Karpas-422 (cell line): ENCODE results near the gene LGR4. TPM values are rescaled to one million over a fixed set of nuclear protein-coding genes. Genes with fewer than 3 reads are reported as not detected.
A peak's percentile ranks its signal among the peaks of the same experiment; 100 is the strongest.

Experiments
- DNase-seq: peaks from one replicate; pipeline ENCODE4 v3.0.0-alpha.2; 2015
- H2AFZ ChIP-seq: fragments of 200-600 bp; sonication (generic); 2 replicates; pipeline ENCODE4 v1.6.1; 2014; ENCODE audit warnings: antibody characterized with exemption, low read length, mixed read lengths
- H3K27ac ChIP-seq: fragments of 200-600 bp; sonication (generic); 2 replicates; pipeline ENCODE4 v1.5.1; 2014; ENCODE audit warnings: mild to moderate bottlenecking, low read length, moderate library complexity
- H3K27me3 ChIP-seq: fragments of 200-600 bp; sonication (generic); 2 replicates; pipeline ENCODE4 v1.6.1; 2014; ENCODE audit warnings: low read length, mixed read lengths
- H3K36me3 ChIP-seq: fragments of 200-600 bp; sonication (generic); 2 replicates; pipeline ENCODE4 v1.6.1; 2014; ENCODE audit warnings: low read length, mixed read lengths; ENCODE audit not compliant: insufficient read depth
- H3K4me1 ChIP-seq: fragments of 200-600 bp; sonication (generic); 2 replicates; pipeline ENCODE4 v1.6.1; 2014; ENCODE audit warnings: mild to moderate bottlenecking, low read length, mixed read lengths
- H3K4me2 ChIP-seq: fragments of 200-600 bp; sonication (generic); 2 replicates; pipeline ENCODE4 v1.6.1; 2014; ENCODE audit warnings: low read length, low read depth, mild to moderate bottlenecking; ENCODE audit not compliant: poor library complexity, severe bottlenecking
- H3K4me3 ChIP-seq: fragments of 200-600 bp; sonication (generic); 2 replicates; pipeline ENCODE4 v1.5.1; 2014; ENCODE audit warnings: mild to moderate bottlenecking, antibody characterized with exemption, low read length, mixed read lengths
- H3K79me2 ChIP-seq: fragments of 200-600 bp; sonication (generic); 2 replicates; pipeline ENCODE4 v1.6.1; 2014; ENCODE audit warnings: mild to moderate bottlenecking, low read length, mixed read lengths
- H3K9ac ChIP-seq: fragments of 200-600 bp; sonication (generic); 2 replicates; pipeline ENCODE4 v1.6.0; 2014; ENCODE audit warnings: low read length
- H3K9me2 ChIP-seq: fragments of 200-600 bp; sonication (generic), shearing (Covaris generic); replicated peaks from 2 replicates; pipeline ENCODE4 v1.6.0; 2014; ENCODE audit warnings: mild to moderate bottlenecking, low read length, moderate library complexity; ENCODE audit not compliant: insufficient read depth
- H3K9me3 ChIP-seq: fragments of 300-700, 200-600 bp; sonication (generic); 2 replicates; pipeline ENCODE4 v1.6.1; 2014; ENCODE audit warnings: low read length, mixed read lengths
- H4K20me1 ChIP-seq: fragments of 200-600 bp; sonication (generic); 2 replicates; pipeline ENCODE4 v1.6.1; 2014; ENCODE audit warnings: mild to moderate bottlenecking, antibody characterized with exemption, low read length, low read depth; ENCODE audit not compliant: insufficient read depth
- total RNA-seq: library from RNA; depleted of rRNA; stranded (reverse); fragments of >200 nt; shearing (Covaris generic); gene quantifications from 2 replicates; pipeline ENCODE4 v1.2.3, GENCODE V29; 2014; ENCODE audit warnings: low replicate concordance

Gene LGR4
- total RNA-seq, 1 experiment from 2014 or later: 0.04 TPM

DNA sequence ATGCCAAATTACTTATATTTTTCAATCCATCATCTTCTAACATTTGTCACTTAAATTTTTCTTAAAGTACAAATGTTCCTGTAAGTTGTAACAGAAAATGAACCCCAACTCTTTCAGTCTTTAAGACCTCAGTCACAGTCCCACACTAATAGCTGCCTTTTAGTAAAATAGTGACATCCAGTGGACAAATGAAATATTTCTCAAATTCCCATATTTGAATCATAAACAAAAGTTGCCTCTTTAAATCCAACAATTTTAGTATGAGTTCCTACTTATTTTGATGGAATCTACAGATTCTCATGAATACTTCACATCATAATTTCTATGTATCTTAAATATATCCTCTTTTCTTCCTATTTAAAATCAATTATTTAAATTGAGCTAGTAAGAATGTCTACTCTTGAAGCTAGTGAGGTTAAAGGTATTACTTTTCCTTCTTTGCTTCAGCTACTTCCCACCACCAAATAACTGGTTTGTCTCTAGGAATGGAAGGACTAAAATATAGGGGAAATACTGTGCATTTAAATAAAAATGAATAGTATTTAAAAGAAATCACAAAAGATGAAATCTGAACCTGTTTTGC, 24.8 kb upstream of the LGR4 start:
- Histone ChIP-seq H3K36me3 (peaks cover 50% of the 10 kb centered on the region; the same call in 1 of the 2 replicates), H3K27me3 (no peaks in the 10 kb centered on the region), H3K79me2 (peaks cover 51% of the 10 kb centered on the region), H3K27ac (no peak overlapping the region), H3K4me2 (no peak overlapping the region), H3K9ac (no peak overlapping the region), H4K20me1 (no peaks in the 10 kb centered on the region), H2AFZ (no peak overlapping the region), H3K9me2 (no peaks in the 10 kb centered on the region), H3K4me3 (no peak overlapping the region), H3K9me3 (no peaks in the 10 kb centered on the region), H3K4me1 (peaks cover 2% of the 10 kb centered on the region; the same call in 1 of the 2 replicates)
- peak; percentile 63 for DNase-seq

DNA sequence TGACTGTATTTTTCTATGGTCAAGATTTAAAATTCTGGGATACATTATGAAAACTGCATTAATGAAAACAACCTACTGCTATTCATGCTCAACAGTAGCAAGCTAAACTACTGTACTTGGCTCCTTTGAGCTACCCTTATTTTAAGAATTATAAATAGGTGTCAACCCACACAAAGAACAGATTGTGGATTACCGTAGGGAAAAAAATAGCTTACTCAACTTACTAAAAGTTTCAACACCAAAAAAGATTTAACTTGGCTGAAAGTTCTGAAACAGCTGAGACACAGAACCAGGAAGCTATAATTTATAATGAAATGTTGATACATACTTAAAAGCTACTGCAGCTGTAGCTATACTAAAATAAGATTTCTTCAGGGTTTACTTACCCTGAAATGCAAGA, 23.9 kb upstream of the LGR4 start:
- no peak overlapping the region for H3K4me2 ChIP-seq
- DNase-seq: no peak
- peaks cover 42% of the 10 kb centered on the region for H3K79me2 ChIP-seq
- H4K20me1 ChIP-seq: no peaks in the 10 kb centered on the region
- no peak overlapping the region for H2AFZ ChIP-seq
- H3K9ac ChIP-seq: no peak overlapping the region
- H3K27me3 ChIP-seq: no peaks in the 10 kb centered on the region
- no peak overlapping the region for H3K27ac ChIP-seq
- no peaks in the 10 kb centered on the region for H3K9me2 ChIP-seq
- no peaks in the 10 kb centered on the region for H3K9me3 ChIP-seq
- peaks cover 48% of the 10 kb centered on the region; the same call in 1 of the 2 replicates for H3K36me3 ChIP-seq
- H3K4me1 ChIP-seq: peaks cover 2% of the 10 kb centered on the region; the same call in 1 of the 2 replicates
- no peak overlapping the region for H3K4me3 ChIP-seq

DNA sequence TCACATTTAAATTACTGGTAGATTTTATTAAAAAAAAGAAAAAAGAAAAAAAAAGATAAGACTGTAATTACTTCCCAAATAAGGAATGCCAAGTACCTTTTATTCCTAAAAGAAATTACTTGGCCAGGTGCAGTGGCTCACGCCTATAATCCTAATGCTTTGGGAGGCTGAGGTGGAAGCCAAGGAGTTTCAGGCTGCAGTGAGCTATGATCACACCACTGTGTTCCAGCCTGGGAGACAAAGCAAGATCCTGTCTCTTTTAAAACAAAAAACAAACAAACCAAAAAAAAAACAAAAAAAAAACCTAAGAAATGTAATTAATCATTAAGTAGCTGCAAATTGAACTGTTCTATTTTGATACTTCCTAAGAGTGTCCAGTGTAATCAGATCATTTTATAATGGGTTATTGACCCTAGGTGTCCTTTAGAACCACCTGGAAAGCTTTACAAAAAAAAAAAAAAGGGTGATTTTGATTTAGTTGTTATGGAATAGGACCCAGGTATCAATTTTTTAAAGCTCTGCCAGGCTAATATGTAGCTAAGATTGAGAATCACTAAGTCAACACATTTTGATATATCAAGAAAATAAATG, 23.2 kb upstream of the LGR4 start:
- Histone ChIP-seq H3K79me2 (peaks cover 40% of the 10 kb centered on the region), H3K27me3 (no peaks in the 10 kb centered on the region), H3K36me3 (peaks cover 51% of the 10 kb centered on the region; the same call in 1 of the 2 replicates), H3K9me2 (no peaks in the 10 kb centered on the region), H3K4me3 (no peak overlapping the region), H3K4me1 (peaks cover 2% of the 10 kb centered on the region; the same call in 1 of the 2 replicates), H3K27ac (no peak overlapping the region), H3K4me2 (no peak overlapping the region), H4K20me1 (no peaks in the 10 kb centered on the region), H3K9me3 (no peaks in the 10 kb centered on the region), H2AFZ (no peak overlapping the region), H3K9ac (no peak overlapping the region)
- no peak for DNase-seq

DNA sequence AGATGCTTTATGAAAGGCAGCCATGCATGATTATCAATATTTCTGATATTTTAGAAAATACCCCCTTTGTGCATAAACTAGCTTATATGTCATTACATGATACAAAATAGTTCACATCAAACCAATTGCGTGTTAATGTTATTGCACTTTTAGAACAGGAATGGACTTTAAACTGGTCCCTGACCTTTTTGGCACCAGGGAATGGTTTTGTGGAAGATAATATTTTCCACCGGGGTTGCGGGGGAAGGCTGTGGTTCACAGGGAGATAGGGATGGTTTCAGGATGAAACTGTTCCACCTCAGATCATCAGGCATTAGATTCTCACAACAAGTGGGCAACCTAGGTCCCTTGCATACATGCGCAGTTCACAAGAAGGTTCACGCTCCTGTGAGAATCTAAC, 16.5 kb upstream of the LGR4 start:
- H3K9ac ChIP-seq: no peak overlapping the region
- H4K20me1 ChIP-seq: no peaks in the 10 kb centered on the region
- H2AFZ ChIP-seq: no peak overlapping the region
- no peak for DNase-seq
- H3K79me2 ChIP-seq: 0 out of 2 replicates have a peak, but pooled peaks cover 3% of the 10 kb centered on the region
- H3K36me3 ChIP-seq: peaks cover 11% of the 10 kb centered on the region; the same call in 1 of the 2 replicates
- H3K4me3 ChIP-seq: no peak overlapping the region
- no peak overlapping the region for H3K4me2 ChIP-seq
- no peaks in the 10 kb centered on the region for H3K4me1 ChIP-seq
- no peak overlapping the region for H3K27ac ChIP-seq
- no peaks in the 10 kb centered on the region for H3K9me3 ChIP-seq
- H3K27me3 ChIP-seq: no peaks in the 10 kb centered on the region
- H3K9me2 ChIP-seq: no peaks in the 10 kb centered on the region

DNA sequence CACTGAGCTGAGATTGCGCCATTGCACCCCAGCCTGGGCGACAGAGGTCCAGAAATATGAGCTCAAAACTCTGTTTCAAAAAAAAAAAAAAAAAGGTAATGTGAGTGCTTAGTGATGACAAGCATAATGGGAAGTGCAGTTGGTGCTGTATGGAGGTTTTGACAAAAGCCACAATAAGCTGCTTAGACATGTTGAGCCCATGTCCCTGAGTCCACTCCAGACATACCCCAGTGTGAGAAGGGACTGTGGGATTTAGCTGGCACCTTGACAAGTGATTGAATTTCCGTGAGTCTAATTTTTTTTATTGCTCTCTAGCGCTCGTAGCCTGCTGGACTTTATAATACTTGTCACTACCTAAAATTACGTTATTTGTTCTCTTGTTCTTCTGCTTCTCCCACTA, 15.1 kb upstream of the LGR4 start:
- no peak overlapping the region for H3K4me2 ChIP-seq
- H3K9me3 ChIP-seq: no peaks in the 10 kb centered on the region
- H3K36me3 ChIP-seq: peaks cover 5% of the 10 kb centered on the region; the same call in 1 of the 2 replicates
- DNase-seq: no peak
- no peaks in the 10 kb centered on the region for H3K4me1 ChIP-seq
- H3K27ac ChIP-seq: no peak overlapping the region
- H3K9me2 ChIP-seq: no peaks in the 10 kb centered on the region
- H3K4me3 ChIP-seq: no peak overlapping the region
- H3K79me2 ChIP-seq: no peaks in the 10 kb centered on the region
- no peaks in the 10 kb centered on the region for H3K27me3 ChIP-seq
- H3K9ac ChIP-seq: no peak overlapping the region
- no peak overlapping the region for H2AFZ ChIP-seq
- no peaks in the 10 kb centered on the region for H4K20me1 ChIP-seq

DNA sequence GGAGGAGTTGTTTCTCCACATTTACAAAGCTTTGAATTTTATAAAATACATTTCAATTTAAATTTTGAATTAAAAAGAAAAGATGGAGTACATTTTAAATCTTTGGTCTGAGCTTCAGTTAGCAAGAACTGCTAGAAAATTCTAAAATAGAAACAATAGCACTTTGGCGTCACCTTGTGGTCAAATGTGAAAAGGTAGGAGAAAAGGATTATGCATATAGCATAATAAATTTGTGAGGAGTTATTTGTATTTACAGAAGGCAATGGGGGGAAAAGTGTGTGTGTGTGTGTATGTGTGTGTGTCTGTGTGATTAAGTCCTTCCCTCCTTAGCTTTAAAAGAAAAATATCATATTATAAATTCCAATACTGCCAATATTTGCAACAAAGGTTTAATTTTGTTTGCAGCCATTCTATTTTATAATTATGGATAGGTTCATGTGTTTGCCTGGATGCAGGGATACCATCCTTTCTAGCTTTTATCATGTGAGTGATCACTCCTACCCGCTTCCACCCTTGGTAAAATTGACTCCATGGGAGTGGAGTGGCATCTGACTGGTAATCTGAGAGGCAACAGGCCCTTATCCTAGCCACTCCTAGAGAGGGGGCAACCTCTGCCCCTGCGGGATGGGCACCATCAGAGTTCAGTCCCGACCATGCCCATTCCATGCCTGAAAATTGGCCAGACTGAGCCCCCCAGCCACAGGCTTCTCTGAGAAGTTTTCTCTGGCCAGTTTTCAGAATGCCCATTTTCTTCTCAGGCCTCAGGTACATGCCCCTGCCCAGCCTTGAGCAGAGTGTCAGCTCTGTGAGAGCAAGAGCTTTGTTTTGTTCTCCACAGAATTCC, 13.6 kb upstream of the LGR4 start:
- no peak overlapping the region for H3K4me2 ChIP-seq
- no peaks in the 10 kb centered on the region for H4K20me1 ChIP-seq
- no peak overlapping the region for H2AFZ ChIP-seq
- no peaks in the 10 kb centered on the region for H3K9me2 ChIP-seq
- peak; percentile 87 for DNase-seq
- no peak overlapping the region for H3K9ac ChIP-seq
- H3K27ac ChIP-seq: no peak overlapping the region
- no peaks in the 10 kb centered on the region for H3K9me3 ChIP-seq
- H3K4me3 ChIP-seq: no peak overlapping the region
- H3K4me1 ChIP-seq: no peaks in the 10 kb centered on the region
- no peaks in the 10 kb centered on the region for H3K79me2 ChIP-seq
- peaks cover 3% of the 10 kb centered on the region; the same call in 1 of the 2 replicates for H3K36me3 ChIP-seq
- H3K27me3 ChIP-seq: no peaks in the 10 kb centered on the region

DNA sequence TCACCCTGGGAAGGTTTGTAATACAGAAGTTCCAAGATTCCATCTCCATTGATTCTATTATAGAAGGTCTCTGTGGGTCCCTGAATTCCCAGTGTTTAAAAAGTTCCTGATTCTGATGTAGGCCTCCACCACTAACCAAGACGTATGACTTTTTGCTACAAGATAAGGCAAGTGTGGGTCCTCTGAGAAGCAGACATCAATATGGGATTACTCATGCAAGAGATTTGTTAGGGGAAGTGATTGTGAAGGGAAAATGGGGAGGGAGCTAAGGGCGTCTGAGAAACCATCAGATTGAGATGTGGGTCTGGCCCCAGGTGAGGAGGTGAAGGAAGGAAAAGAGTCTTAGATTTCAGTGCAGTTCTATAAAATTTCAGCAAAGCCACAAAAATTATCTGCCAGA, 10.2 kb upstream of the LGR4 start:
- Histone ChIP-seq H3K27me3 (no peaks in the 10 kb centered on the region), H3K9ac (no peak overlapping the region), H2AFZ (no peak overlapping the region), H3K4me2 (no peak overlapping the region), H4K20me1 (no peaks in the 10 kb centered on the region), H3K9me3 (no peaks in the 10 kb centered on the region), H3K27ac (no peak overlapping the region), H3K4me1 (no peaks in the 10 kb centered on the region), H3K4me3 (no peak overlapping the region), H3K36me3 (no peaks in the 10 kb centered on the region), H3K79me2 (no peaks in the 10 kb centered on the region), H3K9me2 (no peaks in the 10 kb centered on the region)
- DNase-seq: no peak

DNA sequence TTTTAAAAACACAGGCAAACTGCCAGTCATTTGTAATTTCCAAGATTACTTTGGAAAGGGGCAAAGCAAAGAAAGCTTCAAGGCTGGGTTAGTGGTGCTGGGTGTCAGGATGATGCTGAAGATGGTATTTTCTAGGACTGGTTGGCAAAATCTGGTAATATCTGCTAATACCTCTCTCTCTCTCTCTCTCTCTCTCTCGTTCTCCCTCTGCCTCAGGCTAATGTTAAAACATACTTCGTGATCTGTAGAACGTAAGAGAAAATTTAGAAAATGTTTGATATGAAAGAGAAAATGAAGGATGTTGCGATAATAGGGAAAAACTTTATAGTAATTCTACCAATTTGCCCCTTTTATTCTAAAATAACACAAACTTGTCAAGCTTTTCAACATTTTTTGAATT, 9.4 kb upstream of the LGR4 start:
- Histone ChIP-seq H4K20me1 (no peaks in the 10 kb centered on the region), H2AFZ (no peak overlapping the region), H3K9me3 (no peaks in the 10 kb centered on the region)

More for the DNA sequence above, 9.4 kb upstream of the LGR4 start:
- Histone ChIP-seq H3K4me2 (no peak overlapping the region), H3K9me2 (no peaks in the 10 kb centered on the region), H3K4me3 (no peak overlapping the region), H3K79me2 (no peaks in the 10 kb centered on the region), H3K9ac (no peak overlapping the region), H3K36me3 (no peaks in the 10 kb centered on the region), H3K27me3 (no peaks in the 10 kb centered on the region), H3K4me1 (no peaks in the 10 kb centered on the region), H3K27ac (no peak overlapping the region)
- no peak for DNase-seq
